Measurements from ENCODE around the gene KISS1R. TPM values are rescaled to one million over a fixed set of nuclear protein-coding genes. Genes with fewer than 3 reads are reported as not detected.
"Not testable (repeated sequence)": the region's sequence is repeated elsewhere in the genome, so short reads cannot be mapped to it uniquely, and the experiment has no call there.

The KISS1R gene
- total and polyA plus RNA-seq, 4 donors, result not detected

DNA sequence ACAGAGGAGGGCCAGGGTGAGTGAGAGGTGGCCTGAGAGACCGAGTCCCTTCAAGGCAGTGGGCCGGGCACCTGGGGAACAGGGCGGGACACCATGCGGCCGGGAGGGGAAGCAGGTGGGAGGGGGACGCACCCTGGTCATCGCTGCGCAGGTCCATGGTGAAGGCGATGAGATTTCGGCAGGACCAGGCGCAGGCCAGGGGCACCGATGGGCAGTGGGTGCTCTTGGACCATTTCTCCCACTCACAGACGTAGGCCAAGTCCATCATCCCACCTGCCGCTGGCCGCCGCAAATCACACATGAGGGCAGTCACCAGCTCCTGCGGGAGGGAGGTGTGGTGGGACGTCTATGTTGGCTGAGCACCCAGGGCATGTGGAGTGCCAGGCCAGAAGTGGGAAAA is 26.3 kb upstream of the KISS1R start (continued):
- no peak for TF ChIP-seq REST (IDR thresholded peaks at IDR 0.05)
- no peak for TF ChIP-seq GABPA (IDR thresholded peaks at IDR 0.05 in 1 of 2, conservative IDR thresholded peaks at IDR 0.05 in 1 of 2)
- TF ChIP-seq TAF1 (conservative IDR thresholded peaks at IDR 0.05), result no peak
- no peak for TF ChIP-seq HNF4A (conservative IDR thresholded peaks at IDR 0.05)
- no peak for TF ChIP-seq SP1 (IDR thresholded peaks at IDR 0.05)
- no peak for TF ChIP-seq FOXA2 (IDR thresholded peaks at IDR 0.05)
- no peak for TF ChIP-seq MAX (IDR thresholded peaks at IDR 0.05)
- no peak for TF ChIP-seq YY1 (IDR thresholded peaks at IDR 0.05)

DNA sequence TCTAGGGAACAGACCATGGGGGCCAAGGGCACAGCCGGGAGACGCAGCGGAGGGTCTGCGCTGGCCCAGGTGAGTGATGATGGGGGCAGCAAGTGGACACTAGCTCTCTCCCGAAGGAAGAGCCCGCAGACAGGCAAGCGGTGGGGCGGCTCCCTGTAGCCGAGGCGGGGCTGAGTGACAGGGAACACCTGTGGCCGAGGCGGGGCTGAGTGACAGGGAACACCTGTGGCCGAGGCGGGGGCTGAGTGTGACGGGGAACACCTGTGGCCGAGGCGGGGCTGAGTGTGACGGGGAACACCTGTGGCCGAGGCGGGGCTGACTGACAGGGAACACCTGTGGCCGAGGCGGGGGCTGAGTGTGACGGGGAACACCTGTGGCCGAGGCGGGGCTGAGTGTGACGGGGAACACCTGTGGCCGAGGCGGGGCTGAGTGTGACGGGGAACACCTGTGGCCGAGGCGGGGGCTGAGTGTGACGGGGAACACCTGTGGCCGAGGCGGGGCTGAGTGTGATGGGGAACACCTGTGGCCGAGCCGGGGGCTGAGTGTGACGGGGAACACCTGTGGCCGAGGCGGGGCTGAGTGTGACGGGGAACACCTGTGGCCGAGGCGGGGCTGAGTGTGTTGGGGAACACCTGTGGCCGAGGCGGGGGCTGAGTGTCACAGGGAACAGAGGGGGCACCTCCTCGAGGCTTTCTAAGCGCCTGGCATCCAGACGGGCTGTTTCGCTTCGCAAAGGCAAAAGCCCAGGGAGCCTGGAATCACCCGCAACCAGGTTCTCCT is 25.5 kb upstream of the KISS1R start:
- not testable (repeated sequence) for DNase-seq (ENCODE audit: low spot score); H3K27ac ChIP-seq (ENCODE audit: low read depth in 1 of 2, low read length in 2 of 2); H3K4me1 ChIP-seq (ENCODE audit: control insufficient read depth in 4 of 4, insufficient read depth in 4 of 4, low read length in 3 of 4); H3K9me3 ChIP-seq (ENCODE audit: control insufficient read depth in 4 of 4, low read length in 3 of 4); H3K27me3 ChIP-seq (ENCODE audit: control insufficient read depth in 4 of 4, insufficient read depth in 4 of 4, low read length in 3 of 4)
- peaks cover 0 to 27% (median 8%) of the 10 kb centered on the region in 4 donors for H3K36me3 ChIP-seq (ENCODE audit: control insufficient read depth in 4 of 4, insufficient read depth in 3 of 4, low read depth in 1 of 4, low read length in 3 of 4)
- WGBS, result 79% methylated on average over 45 of the region's 50 CpGs
- H3K9ac ChIP-seq (ENCODE audit: low read depth in 1 of 2, low read length in 2 of 2), result peak overlapping the region; percentile 75 to 80
- H3K4me3 ChIP-seq (ENCODE audit: low read depth in 1 of 3, low read length in 3 of 3), result peak overlapping the region in 2 of 3 donors; percentile 74 to 91

- DNase-seq (ENCODE audit: low spot score), result no peak
- Histone ChIP-seq H3K9me3 (ENCODE audit: control insufficient read depth in 4 of 4, low read length in 3 of 4) (no peaks in the 10 kb centered on the region), H3K4me1 (ENCODE audit: control insufficient read depth in 4 of 4, insufficient read depth in 4 of 4, low read length in 3 of 4) (peaks cover 0 to 7% (median 4%) of the 10 kb centered on the region in 4 donors), H3K4me3 (ENCODE audit: low read depth in 1 of 3, low read length in 3 of 3) (peak overlapping the region; percentile 57 to 91 (median 74)), H3K27me3 (ENCODE audit: control insufficient read depth in 4 of 4, insufficient read depth in 4 of 4, low read length in 3 of 4) (no peaks in the 10 kb centered on the region), H3K9ac (ENCODE audit: low read depth in 1 of 2, low read length in 2 of 2) (peak overlapping the region; percentile 75 to 80), H3K36me3 (ENCODE audit: control insufficient read depth in 4 of 4, insufficient read depth in 3 of 4, low read depth in 1 of 4, low read length in 3 of 4) (peaks cover 0 to 22% (median 7%) of the 10 kb centered on the region in 4 donors), H3K27ac (ENCODE audit: low read depth in 1 of 2, low read length in 2 of 2) (peak overlapping the region; percentile 83 to 93)
- WGBS, result 5% methylated on average over 27 of the region's 27 CpGs
- no peak for TF ChIP-seq NR2F2 (IDR thresholded peaks at IDR 0.05)
- TF ChIP-seq ATF3 (IDR thresholded peaks at IDR 0.05), result no peak
- TF ChIP-seq RXRA (IDR thresholded peaks at IDR 0.05), result no peak
- no peak for TF ChIP-seq FOXA1 (IDR thresholded peaks at IDR 0.05)
- no peak for TF ChIP-seq HNF4A (conservative IDR thresholded peaks at IDR 0.05)
- TF ChIP-seq EGR1 (IDR thresholded peaks at IDR 0.05; ENCODE audit: low read depth in 2 of 2), result no peak
- no peak for TF ChIP-seq FOXA2 (IDR thresholded peaks at IDR 0.05)
- TF ChIP-seq HNF4G (IDR thresholded peaks at IDR 0.05), result no peak
- no peak for TF ChIP-seq JUND (IDR thresholded peaks at IDR 0.05)
- TF ChIP-seq GABPA (IDR thresholded peaks at IDR 0.05 in 1 of 2, conservative IDR thresholded peaks at IDR 0.05 in 1 of 2), result no peak
- TF ChIP-seq MAX (IDR thresholded peaks at IDR 0.05), result no peak
- TF ChIP-seq YY1 (IDR thresholded peaks at IDR 0.05), result no peak
Measured at GRCh38 chr19:892243-892893, 24.8 kb upstream of the KISS1R start.

All from liver (tissue), 9 donors.